ENCODE data around the gene ARFIP1. TPM values are rescaled to one million over a fixed set of nuclear protein-coding genes. Genes with fewer than 3 reads are reported as not detected.

The ARFIP1 gene
- polyA plus RNA-seq, 1 donor from 2014 or later = 35.1 TPM

DNA sequence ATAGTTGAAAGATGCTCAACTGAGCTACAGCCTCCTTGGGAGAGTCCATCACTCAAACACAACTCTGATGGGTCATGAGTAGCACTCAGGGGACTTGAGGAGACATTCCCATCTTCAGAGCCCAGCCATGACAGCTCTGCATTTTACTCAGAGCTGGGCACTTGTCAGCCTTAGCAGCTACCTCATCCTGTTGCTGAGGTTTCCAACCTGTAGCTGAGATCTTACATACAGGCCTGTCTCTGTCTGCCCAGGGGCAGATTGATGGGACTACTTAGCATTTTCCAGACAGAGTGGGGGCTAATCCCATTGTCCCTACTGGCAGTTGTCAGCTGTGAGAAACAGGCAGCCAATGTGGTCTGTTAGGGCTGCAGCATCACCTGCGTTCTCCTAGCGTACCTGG is 159.9 kb downstream of the ARFIP1 start:
- H3K4me3 ChIP-seq (ENCODE audit: low read length) = peak overlapping the region; percentile 9
- H3K79me2 ChIP-seq (replicated peaks; ENCODE audit: insufficient read depth, low read length) = peaks cover 15% of the 10 kb centered on the region
- no peaks in the 10 kb centered on the region for H3K9me3 ChIP-seq (ENCODE audit: low read length)
- TF ChIP-seq EP300 (conservative IDR thresholded peaks at IDR 0.05; ENCODE audit: poor library complexity, severe bottlenecking) = no peak
- TF ChIP-seq POLR2AphosphoS5 (IDR thresholded peaks at IDR 0.05) = no peak
- TF ChIP-seq SMC3 (conservative IDR thresholded peaks at IDR 0.05; ENCODE audit: poor library complexity) = no peak
- TF ChIP-seq TAF1 (IDR thresholded peaks at IDR 0.05; ENCODE audit: low read depth) = no peak
- TF ChIP-seq MXI1 (conservative IDR thresholded peaks at IDR 0.05; ENCODE audit: poor library complexity, severe bottlenecking) = no peak
- TF ChIP-seq, protein P1, sequence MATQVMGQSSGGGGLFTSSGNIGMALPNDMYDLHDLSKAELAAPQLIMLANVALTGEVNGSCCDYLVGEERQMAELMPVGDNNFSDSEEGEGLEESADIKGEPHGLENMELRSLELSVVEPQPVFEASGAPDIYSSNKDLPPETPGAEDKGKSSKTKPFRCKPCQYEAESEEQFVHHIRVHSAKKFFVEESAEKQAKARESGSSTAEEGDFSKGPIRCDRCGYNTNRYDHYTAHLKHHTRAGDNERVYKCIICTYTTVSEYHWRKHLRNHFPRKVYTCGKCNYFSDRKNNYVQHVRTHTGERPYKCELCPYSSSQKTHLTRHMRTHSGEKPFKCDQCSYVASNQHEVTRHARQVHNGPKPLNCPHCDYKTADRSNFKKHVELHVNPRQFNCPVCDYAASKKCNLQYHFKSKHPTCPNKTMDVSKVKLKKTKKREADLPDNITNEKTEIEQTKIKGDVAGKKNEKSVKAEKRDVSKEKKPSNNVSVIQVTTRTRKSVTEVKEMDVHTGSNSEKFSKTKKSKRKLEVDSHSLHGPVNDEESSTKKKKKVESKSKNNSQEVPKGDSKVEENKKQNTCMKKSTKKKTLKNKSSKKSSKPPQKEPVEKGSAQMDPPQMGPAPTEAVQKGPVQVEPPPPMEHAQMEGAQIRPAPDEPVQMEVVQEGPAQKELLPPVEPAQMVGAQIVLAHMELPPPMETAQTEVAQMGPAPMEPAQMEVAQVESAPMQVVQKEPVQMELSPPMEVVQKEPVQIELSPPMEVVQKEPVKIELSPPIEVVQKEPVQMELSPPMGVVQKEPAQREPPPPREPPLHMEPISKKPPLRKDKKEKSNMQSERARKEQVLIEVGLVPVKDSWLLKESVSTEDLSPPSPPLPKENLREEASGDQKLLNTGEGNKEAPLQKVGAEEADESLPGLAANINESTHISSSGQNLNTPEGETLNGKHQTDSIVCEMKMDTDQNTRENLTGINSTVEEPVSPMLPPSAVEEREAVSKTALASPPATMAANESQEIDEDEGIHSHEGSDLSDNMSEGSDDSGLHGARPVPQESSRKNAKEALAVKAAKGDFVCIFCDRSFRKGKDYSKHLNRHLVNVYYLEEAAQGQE (IDR thresholded peaks at IDR 0.05; ENCODE audit: borderline replicate concordance) = no peak
- TF ChIP-seq RAD21 (conservative IDR thresholded peaks at IDR 0.05) = no peak
- TF ChIP-seq EZH2 (IDR thresholded peaks at IDR 0.05; ENCODE audit: borderline replicate concordance, insufficient read depth, low read length, poor library complexity, severe bottlenecking) = no peak
- TF ChIP-seq, protein P2, sequence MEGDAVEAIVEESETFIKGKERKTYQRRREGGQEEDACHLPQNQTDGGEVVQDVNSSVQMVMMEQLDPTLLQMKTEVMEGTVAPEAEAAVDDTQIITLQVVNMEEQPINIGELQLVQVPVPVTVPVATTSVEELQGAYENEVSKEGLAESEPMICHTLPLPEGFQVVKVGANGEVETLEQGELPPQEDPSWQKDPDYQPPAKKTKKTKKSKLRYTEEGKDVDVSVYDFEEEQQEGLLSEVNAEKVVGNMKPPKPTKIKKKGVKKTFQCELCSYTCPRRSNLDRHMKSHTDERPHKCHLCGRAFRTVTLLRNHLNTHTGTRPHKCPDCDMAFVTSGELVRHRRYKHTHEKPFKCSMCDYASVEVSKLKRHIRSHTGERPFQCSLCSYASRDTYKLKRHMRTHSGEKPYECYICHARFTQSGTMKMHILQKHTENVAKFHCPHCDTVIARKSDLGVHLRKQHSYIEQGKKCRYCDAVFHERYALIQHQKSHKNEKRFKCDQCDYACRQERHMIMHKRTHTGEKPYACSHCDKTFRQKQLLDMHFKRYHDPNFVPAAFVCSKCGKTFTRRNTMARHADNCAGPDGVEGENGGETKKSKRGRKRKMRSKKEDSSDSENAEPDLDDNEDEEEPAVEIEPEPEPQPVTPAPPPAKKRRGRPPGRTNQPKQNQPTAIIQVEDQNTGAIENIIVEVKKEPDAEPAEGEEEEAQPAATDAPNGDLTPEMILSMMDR (IDR thresholded peaks at IDR 0.05; ENCODE audit: poor library complexity, severe bottlenecking) = no peak
- no peaks in the 10 kb centered on the region for H3F3A ChIP-seq (ENCODE audit: insufficient read depth, low read length, poor library complexity, severe bottlenecking)
- peaks cover 14% of the 10 kb centered on the region for H3K27me3 ChIP-seq (ENCODE audit: insufficient read depth, low read depth, low read length)
- no peak overlapping the region for H3K27ac ChIP-seq (ENCODE audit: low read length)
- H2AFZ ChIP-seq (ENCODE audit: low read depth, low read length) = no peak overlapping the region
- H3K9me2 ChIP-seq (ENCODE audit: insufficient read depth, low read length) = no peaks in the 10 kb centered on the region
- H3K4me2 ChIP-seq (ENCODE audit: low read length) = no peak overlapping the region
- no peaks in the 10 kb centered on the region for H3K36me3 ChIP-seq (ENCODE audit: insufficient read depth, low read length)
- H4K20me1 ChIP-seq (ENCODE audit: insufficient read depth) = peaks cover 4% of the 10 kb centered on the region
- H3K9ac ChIP-seq (ENCODE audit: low read length) = no peak overlapping the region

DNA sequence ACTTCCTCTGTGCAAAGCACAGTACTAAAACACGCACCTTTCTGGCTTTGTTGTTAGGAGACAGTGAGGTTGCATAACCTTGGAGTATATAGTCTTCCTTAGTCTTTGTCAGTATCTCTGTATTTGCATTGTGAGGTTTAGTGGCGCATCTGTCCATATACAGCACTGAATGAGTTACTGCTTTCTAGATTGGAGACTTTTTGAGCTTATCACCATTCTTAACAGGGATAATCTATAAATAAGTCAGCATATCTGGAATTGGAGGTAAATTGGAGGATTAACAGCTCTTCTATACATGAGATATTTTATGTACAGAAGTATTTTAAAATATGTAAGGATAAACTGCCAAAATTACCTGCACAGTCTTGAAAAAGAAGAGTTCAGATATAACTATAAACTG is 160.7 kb downstream of the ARFIP1 start:
- H3K9ac ChIP-seq (ENCODE audit: low read length) = no peak overlapping the region
- no peak overlapping the region for H2AFZ ChIP-seq (ENCODE audit: low read depth, low read length)
- H3K9me3 ChIP-seq (ENCODE audit: low read length) = no peaks in the 10 kb centered on the region
- no peaks in the 10 kb centered on the region for H3K36me3 ChIP-seq (ENCODE audit: insufficient read depth, low read length)
- peaks cover 12% of the 10 kb centered on the region for H3K27me3 ChIP-seq (ENCODE audit: insufficient read depth, low read depth, low read length)
- H3K4me3 ChIP-seq (ENCODE audit: low read length) = no peak overlapping the region
- peaks cover 15% of the 10 kb centered on the region for H3K79me2 ChIP-seq (replicated peaks; ENCODE audit: insufficient read depth, low read length)
- TF ChIP-seq EP300 (conservative IDR thresholded peaks at IDR 0.05; ENCODE audit: poor library complexity, severe bottlenecking) (no peak), POLR2AphosphoS5 (IDR thresholded peaks at IDR 0.05) (no peak), MXI1 (conservative IDR thresholded peaks at IDR 0.05; ENCODE audit: poor library complexity, severe bottlenecking) (no peak), SMC3 (conservative IDR thresholded peaks at IDR 0.05; ENCODE audit: poor library complexity) (no peak), EZH2 (IDR thresholded peaks at IDR 0.05; ENCODE audit: borderline replicate concordance, insufficient read depth, low read length, poor library complexity, severe bottlenecking) (no peak), RAD21 (conservative IDR thresholded peaks at IDR 0.05) (no peak), TAF1 (IDR thresholded peaks at IDR 0.05; ENCODE audit: low read depth) (no peak)
- TF ChIP-seq, protein P2 (IDR thresholded peaks at IDR 0.05; ENCODE audit: poor library complexity, severe bottlenecking) = no peak
- TF ChIP-seq, protein P1 (IDR thresholded peaks at IDR 0.05; ENCODE audit: borderline replicate concordance) = no peak
- H3K27ac ChIP-seq (ENCODE audit: low read length) = no peak overlapping the region
- no peaks in the 10 kb centered on the region for H3K9me2 ChIP-seq (ENCODE audit: insufficient read depth, low read length)
- H3K4me2 ChIP-seq (ENCODE audit: low read length) = no peak overlapping the region
- H3F3A ChIP-seq (ENCODE audit: insufficient read depth, low read length, poor library complexity, severe bottlenecking) = no peaks in the 10 kb centered on the region
- peaks cover 4% of the 10 kb centered on the region for H4K20me1 ChIP-seq (ENCODE audit: insufficient read depth)
